PC-3 (cell line): ENCODE data around the gene KIAA0513. TPM values are rescaled to one million over a fixed set of nuclear protein-coding genes. Genes with fewer than 3 reads are reported as not detected.
"Not testable (repeated sequence)": the region's sequence is repeated elsewhere in the genome, so short reads cannot be mapped to it uniquely, and the experiment has no call there.

Source experiments
- ATAC-seq: fragments of 200-7000 bp; cut with Tn5 transposase; 2 replicates; pipeline ENCODE4 v1.9.1; 2020; ENCODE audit warnings: mild to moderate bottlenecking, moderate library complexity
- BruUV-seq: library from RNA; stranded (reverse); fragments of 400-500 nt; replicated peaks from 2 replicates; lab custom pipeline; 2021; lab: Mats Ljungman, UMichigan
- CTCF ChIA-PET: fragments of 300-600 bp; sonication (Branson Sonifier 250); formaldehyde crosslinking; loops from one replicate; lab custom pipeline; 2022; ENCODE audit warnings: antibody characterized with exemption; lab: Charles Lee
- POLR2A ChIA-PET: fragments of 300-600 bp; sonication (Branson Sonifier 250); formaldehyde crosslinking; loops from one replicate; lab custom pipeline; 2022; ENCODE audit warnings: antibody characterized with exemption; ENCODE audit not compliant: unreplicated experiment; lab: Charles Lee
- DNase-seq: peaks from one replicate; pipeline ENCODE4 v3.0.0-alpha.2; 2015
- H2AFZ ChIP-seq: fragments of 300-600 bp; sonication (generic); 2 replicates; pipeline ENCODE4 v1.6.0; 2016; ENCODE audit warnings: antibody characterized with exemption, low read length
- H3F3A ChIP-seq: fragments of 300-600 bp; sonication (generic); one replicate; pipeline ENCODE4 v1.6.0; 2017; ENCODE audit warnings: antibody characterized with exemption, low read length, control low read depth, mild to moderate bottlenecking; ENCODE audit not compliant: unreplicated experiment
- H3K27ac ChIP-seq: fragments of 300-600 bp; sonication (generic); 2 replicates; pipeline ENCODE4 v1.5.1; 2016; ENCODE audit warnings: mild to moderate bottlenecking, low read length
- H3K27me3 ChIP-seq: fragments of 300-600 bp; sonication (generic); 2 replicates; pipeline ENCODE4 v1.6.1; 2016; ENCODE audit warnings: low read length, mixed read lengths
- H3K36me3 ChIP-seq: fragments of 300-600 bp; sonication (generic); 2 replicates; pipeline ENCODE4 v1.6.1; 2016; ENCODE audit warnings: low read depth, mixed run types, low read length, mixed read lengths
- H3K4me1 ChIP-seq: fragments of 300-600 bp; sonication (generic); 2 replicates; pipeline ENCODE4 v1.5.1; 2016; ENCODE audit warnings: low read length; ENCODE audit not compliant: insufficient read depth
- H3K4me2 ChIP-seq: fragments of 300-600 bp; sonication (generic); 2 replicates; pipeline ENCODE4 v1.6.0; 2016; ENCODE audit warnings: low read length
- H3K4me3 ChIP-seq: fragments of 300-600 bp; sonication (generic); 2 replicates; pipeline ENCODE4 v1.5.1; 2016; ENCODE audit warnings: mild to moderate bottlenecking, low read length, mixed read lengths
- H3K79me2 ChIP-seq: fragments of 300-600 bp; sonication (generic); 2 replicates; pipeline ENCODE4 v1.6.1; 2017; ENCODE audit warnings: low read length, mixed read lengths
- H3K9ac ChIP-seq: fragments of 300-600 bp; sonication (generic); 2 replicates; pipeline ENCODE4 v1.6.0; 2016; ENCODE audit warnings: mild to moderate bottlenecking, low read length
- H3K9me2 ChIP-seq: fragments of 300-600 bp; sonication (generic); replicated peaks from 2 replicates; pipeline ENCODE4 v1.6.1; 2016; ENCODE audit warnings: mixed run types, low read length, mixed read lengths
- H3K9me3 ChIP-seq: fragments of 300-600 bp; sonication (generic); 2 replicates; pipeline ENCODE4 v1.6.1; 2016; ENCODE audit warnings: low read length, mixed read lengths
- H4K20me1 ChIP-seq: fragments of 300-600 bp; sonication (generic); 2 replicates; pipeline ENCODE4 v1.6.1; 2016; ENCODE audit warnings: low read length, mixed read lengths
- EZH2 ChIP-seq: fragments of 300-600 bp; sonication (generic); IDR thresholded peaks from one replicate; pipeline ENCODE4 v1.6.1; 2017; ENCODE audit warnings: antibody characterized with exemption, mild to moderate bottlenecking, low read length; ENCODE audit not compliant: unreplicated experiment
- EZH2phosphoT487 ChIP-seq: fragments of 300-600 bp; sonication (generic); IDR thresholded peaks from 2 replicates; pipeline ENCODE4 v1.6.1; 2018; ENCODE audit warnings: mild to moderate bottlenecking, antibody characterized with exemption, low read length, borderline replicate concordance
- intact Hi-C: fragments of 100-400 bp; cut with micrococcal nuclease; formaldehyde crosslinking; loops from 2 replicates; pipeline ENCODE4 v1.9.0; 2023
- total RNA-seq: library from RNA; depleted of rRNA; stranded (reverse); fragments of >200 nt; gene quantifications from 2 replicates; pipeline ENCODE4 v1.2.3, GENCODE V29; 2014
- TF ChIP-seq, protein P1 (sequence below): fragments of 300-600 bp; sonication (generic); conservative IDR thresholded peaks from 2 replicates; pipeline ENCODE4 v1.5.1; 2017; ENCODE audit warnings: antibody characterized with exemption, low read depth, mild to moderate bottlenecking, low read length

The KIAA0513 gene
- total RNA-seq, 1 experiment from 2014 or later, result 7.8 TPM

DNA sequence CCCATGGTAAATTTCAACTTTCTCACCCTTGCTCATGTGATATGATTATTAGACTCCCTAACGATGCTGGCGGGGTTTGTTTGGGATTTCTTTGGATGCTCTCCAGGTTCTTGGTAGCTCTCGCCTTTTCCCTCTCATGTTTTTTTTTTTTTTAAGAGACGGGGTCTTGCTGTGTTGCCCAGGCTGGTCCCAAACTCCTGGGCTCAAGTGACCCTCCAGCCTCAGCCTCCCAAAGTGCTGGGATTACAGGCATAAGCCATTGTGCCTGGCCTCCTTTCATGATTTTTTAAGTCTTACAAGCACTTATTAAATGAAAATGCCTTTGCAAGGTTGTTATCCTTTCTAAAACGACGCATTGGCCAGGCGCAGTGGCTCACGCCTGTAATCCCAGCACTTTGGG is 24.1 kb downstream of the KIAA0513 start:
- no peaks in the 10 kb centered on the region for H4K20me1 ChIP-seq
- POLR2A ChIA-PET, result no interaction called here
- no peaks in the 10 kb centered on the region for H3K9me2 ChIP-seq

GRCh38 chr16:85052536-85052935 is 24.9 kb downstream of the KIAA0513 start:
- H2AFZ ChIP-seq, result no peak overlapping the region
- DNase-seq (no peak), ATAC-seq (no peak)
- H3K4me3 ChIP-seq, result no peak overlapping the region
- H3K9me2 ChIP-seq, result no peaks in the 10 kb centered on the region
- BruUV-seq, result no TSS peak
- no peak overlapping the region for H3K27ac ChIP-seq
- intact Hi-C loops, result no loop called here
- no peak overlapping the region for H3K9ac ChIP-seq
- CTCF ChIA-PET, result no interaction called here
- no peaks in the 10 kb centered on the region for H3K9me3 ChIP-seq
- no peaks in the 10 kb centered on the region for H4K20me1 ChIP-seq
- TF ChIP-seq EZH2phosphoT487 (no peak), EZH2 (no peak)
- TF ChIP-seq, protein P1, sequence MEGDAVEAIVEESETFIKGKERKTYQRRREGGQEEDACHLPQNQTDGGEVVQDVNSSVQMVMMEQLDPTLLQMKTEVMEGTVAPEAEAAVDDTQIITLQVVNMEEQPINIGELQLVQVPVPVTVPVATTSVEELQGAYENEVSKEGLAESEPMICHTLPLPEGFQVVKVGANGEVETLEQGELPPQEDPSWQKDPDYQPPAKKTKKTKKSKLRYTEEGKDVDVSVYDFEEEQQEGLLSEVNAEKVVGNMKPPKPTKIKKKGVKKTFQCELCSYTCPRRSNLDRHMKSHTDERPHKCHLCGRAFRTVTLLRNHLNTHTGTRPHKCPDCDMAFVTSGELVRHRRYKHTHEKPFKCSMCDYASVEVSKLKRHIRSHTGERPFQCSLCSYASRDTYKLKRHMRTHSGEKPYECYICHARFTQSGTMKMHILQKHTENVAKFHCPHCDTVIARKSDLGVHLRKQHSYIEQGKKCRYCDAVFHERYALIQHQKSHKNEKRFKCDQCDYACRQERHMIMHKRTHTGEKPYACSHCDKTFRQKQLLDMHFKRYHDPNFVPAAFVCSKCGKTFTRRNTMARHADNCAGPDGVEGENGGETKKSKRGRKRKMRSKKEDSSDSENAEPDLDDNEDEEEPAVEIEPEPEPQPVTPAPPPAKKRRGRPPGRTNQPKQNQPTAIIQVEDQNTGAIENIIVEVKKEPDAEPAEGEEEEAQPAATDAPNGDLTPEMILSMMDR, result no peak
- H3K79me2 ChIP-seq, result no peaks in the 10 kb centered on the region
- peaks cover 16% of the 10 kb centered on the region for H3K4me1 ChIP-seq
- POLR2A ChIA-PET, result no interaction called here
- no peaks in the 10 kb centered on the region for H3K27me3 ChIP-seq
- no peak overlapping the region for H3K4me2 ChIP-seq
- no peaks in the 10 kb centered on the region for H3K36me3 ChIP-seq
- H3F3A ChIP-seq, result no peaks in the 10 kb centered on the region

More for the DNA sequence above, 24.1 kb downstream of the KIAA0513 start:
- intact Hi-C loops, result no loop called here
- Histone ChIP-seq H3K4me1 (peaks cover 16% of the 10 kb centered on the region), H2AFZ (no peak overlapping the region), H3K27ac (no peak overlapping the region), H3K27me3 (no peaks in the 10 kb centered on the region), H3K9ac (no peak overlapping the region), H3K9me3 (no peaks in the 10 kb centered on the region), H3K79me2 (no peaks in the 10 kb centered on the region), H3K4me2 (no peak overlapping the region), H3F3A (no peaks in the 10 kb centered on the region), H3K4me3 (no peak overlapping the region), H3K36me3 (no peaks in the 10 kb centered on the region)
- TF ChIP-seq, protein P1, result no peak
- TF ChIP-seq EZH2phosphoT487 (no peak), EZH2 (no peak)
- no TSS peak for BruUV-seq
- DNase-seq (no peak), ATAC-seq (no peak)
- CTCF ChIA-PET, result no interaction called here

- POLR2A ChIA-PET, BruUV-seq, H2AFZ ChIP-seq, H3K9me3 ChIP-seq, H3F3A ChIP-seq, H3K27me3 ChIP-seq, intact Hi-C loops, H3K27ac ChIP-seq, H3K9me2 ChIP-seq, ATAC-seq, DNase-seq, H3K9ac ChIP-seq, H4K20me1 ChIP-seq, H3K4me2 ChIP-seq, H3K36me3 ChIP-seq, CTCF ChIA-PET, H3K4me3 ChIP-seq, H3K79me2 ChIP-seq: not testable (repeated sequence)
- H3K4me1 ChIP-seq, result peaks cover 16% of the 10 kb centered on the region
Observed at GRCh38 chr16:85054321-85054720, 26.7 kb downstream of the KIAA0513 start.
